HepG2 (cell line): Measurements from ENCODE around the gene CDC42EP5.

Experiments used
- BCL6 ChIP-seq: IDR thresholded peaks from 2 replicates; pipeline ENCODE4 v1.6.1; 2016; ENCODE audit warnings: missing genetic modification reagents, missing compliant biosample characterization
- CEBPZ ChIP-seq: IDR thresholded peaks from 2 replicates; pipeline ENCODE4 v1.6.1; 2012; ENCODE audit warnings: low read length, improper control_type of control experiment
- NFIC ChIP-seq: IDR thresholded peaks from 2 replicates; pipeline ENCODE4 v1.6.1; 2012; ENCODE audit warnings: mild to moderate bottlenecking, low read length, inconsistent platforms
- POLR2A ChIP-seq, 2 experiments: IDR thresholded peaks; 2 replicates each; pipeline ENCODE4 v1.6.1; 2011; ENCODE audit warnings: low read depth in 2 of 2, low read length in 2 of 2, mild to moderate bottlenecking in 1 of 2, moderate library complexity in 1 of 2; ENCODE audit not compliant: insufficient read depth in 1 of 2
- SMAD3 ChIP-seq: sonication (generic); formaldehyde crosslinking; IDR thresholded peaks from 2 replicates; pipeline ENCODE4 v1.4.0; 2020; ENCODE audit warnings: missing genetic modification reagents
- SP1 ChIP-seq, 2 experiments: fragments of 450-650 bp in 1 of 2; sonication (generic) in 1 of 2; formaldehyde crosslinking in 1 of 2; IDR thresholded peaks; 2 replicates each; pipeline versions ENCODE4 v1.4.0 to v1.6.1; 2016 to 2020; ENCODE audit warnings: missing genetic modification reagents in 1 of 2
- ZNF232 ChIP-seq: sonication (generic); formaldehyde crosslinking; IDR thresholded peaks from 2 replicates; pipeline ENCODE4 v1.4.0; 2020; ENCODE audit warnings: missing genetic modification reagents, borderline replicate concordance
- ZNF318 ChIP-seq: sonication (generic); formaldehyde crosslinking; IDR thresholded peaks from 2 replicates; pipeline ENCODE4 v1.4.0; 2020; ENCODE audit warnings: mild to moderate bottlenecking, missing genetic modification reagents
- ZNF512 ChIP-seq: sonication (generic); formaldehyde crosslinking; IDR thresholded peaks from 2 replicates; pipeline ENCODE4 v1.4.0; 2020; ENCODE audit warnings: mild to moderate bottlenecking, missing genetic modification reagents
- ZNF549 ChIP-seq: sonication (generic); formaldehyde crosslinking; IDR thresholded peaks from 2 replicates; pipeline ENCODE4 v1.5.0; 2020; ENCODE audit warnings: missing genetic modification reagents
- ZNF713 ChIP-seq: sonication (generic); formaldehyde crosslinking; IDR thresholded peaks from 2 replicates; pipeline ENCODE4 v1.4.0; 2020; ENCODE audit warnings: mild to moderate bottlenecking, missing genetic modification reagents
- ZSCAN29 ChIP-seq: sonication (generic); formaldehyde crosslinking; conservative IDR thresholded peaks from 2 replicates; pipeline ENCODE4 v1.4.0; 2020; ENCODE audit warnings: mild to moderate bottlenecking, missing genetic modification reagents
- TF ChIP-seq, protein P1 (sequence below): sonication (generic); formaldehyde crosslinking; IDR thresholded peaks from 2 replicates; pipeline ENCODE4 v1.4.0; 2020; ENCODE audit warnings: missing genetic modification reagents
- TF ChIP-seq, protein P2 (sequence below): IDR thresholded peaks from 2 replicates; pipeline ENCODE4 v1.6.1; 2016; ENCODE audit warnings: mild to moderate bottlenecking

- TF ChIP-seq CEBPZ (no peak), NFIC (no peak), ZNF318 (no peak), ZSCAN29 (no peak), ZNF512 (CRISPR knock-in tag) (no peak), SP1 (IDR thresholded peaks at IDR 0.05) (no peak), SP1 (CRISPR knock-in tag; IDR thresholded peaks at IDR 0.05) (no peak), ZNF713 (CRISPR knock-in tag) (no peak), POLR2A (IDR thresholded peaks at IDR 0.05; ENCODE audit: insufficient read depth in 1 of 2, low read depth in 2 of 2, low read length in 2 of 2) (no peak), SMAD3 (CRISPR knock-in tag) (no peak), ZNF232 (CRISPR knock-in tag) (no peak), BCL6 (CRISPR knock-in tag) (no peak), ZNF549 (no peak)
- TF ChIP-seq, protein P1, sequence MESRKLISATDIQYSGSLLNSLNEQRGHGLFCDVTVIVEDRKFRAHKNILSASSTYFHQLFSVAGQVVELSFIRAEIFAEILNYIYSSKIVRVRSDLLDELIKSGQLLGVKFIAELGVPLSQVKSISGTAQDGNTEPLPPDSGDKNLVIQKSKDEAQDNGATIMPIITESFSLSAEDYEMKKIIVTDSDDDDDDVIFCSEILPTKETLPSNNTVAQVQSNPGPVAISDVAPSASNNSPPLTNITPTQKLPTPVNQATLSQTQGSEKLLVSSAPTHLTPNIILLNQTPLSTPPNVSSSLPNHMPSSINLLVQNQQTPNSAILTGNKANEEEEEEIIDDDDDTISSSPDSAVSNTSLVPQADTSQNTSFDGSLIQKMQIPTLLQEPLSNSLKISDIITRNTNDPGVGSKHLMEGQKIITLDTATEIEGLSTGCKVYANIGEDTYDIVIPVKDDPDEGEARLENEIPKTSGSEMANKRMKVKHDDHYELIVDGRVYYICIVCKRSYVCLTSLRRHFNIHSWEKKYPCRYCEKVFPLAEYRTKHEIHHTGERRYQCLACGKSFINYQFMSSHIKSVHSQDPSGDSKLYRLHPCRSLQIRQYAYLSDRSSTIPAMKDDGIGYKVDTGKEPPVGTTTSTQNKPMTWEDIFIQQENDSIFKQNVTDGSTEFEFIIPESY (CRISPR knock-in tag): no peak
- TF ChIP-seq, protein P2, sequence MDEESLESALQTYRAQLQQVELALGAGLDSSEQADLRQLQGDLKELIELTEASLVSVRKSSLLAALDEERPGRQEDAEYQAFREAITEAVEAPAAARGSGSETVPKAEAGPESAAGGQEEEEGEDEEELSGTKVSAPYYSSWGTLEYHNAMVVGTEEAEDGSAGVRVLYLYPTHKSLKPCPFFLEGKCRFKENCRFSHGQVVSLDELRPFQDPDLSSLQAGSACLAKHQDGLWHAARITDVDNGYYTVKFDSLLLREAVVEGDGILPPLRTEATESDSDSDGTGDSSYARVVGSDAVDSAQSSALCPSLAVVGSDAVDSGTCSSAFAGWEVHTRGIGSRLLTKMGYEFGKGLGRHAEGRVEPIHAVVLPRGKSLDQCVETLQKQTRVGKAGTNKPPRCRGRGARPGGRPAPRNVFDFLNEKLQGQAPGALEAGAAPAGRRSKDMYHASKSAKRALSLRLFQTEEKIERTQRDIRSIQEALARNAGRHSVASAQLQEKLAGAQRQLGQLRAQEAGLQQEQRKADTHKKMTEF (CRISPR knock-in tag): no peak
Measured at GRCh38 chr19:54473892-54474372, 836 bp upstream of the CDC42EP5 start.
